ENCODE measurements around the gene UGT1A7.
"Not testable (repeated sequence)": the region's sequence is repeated elsewhere in the genome, so short reads cannot be mapped to it uniquely, and the experiment has no call there.

The UGT1A7 gene

DNA sequence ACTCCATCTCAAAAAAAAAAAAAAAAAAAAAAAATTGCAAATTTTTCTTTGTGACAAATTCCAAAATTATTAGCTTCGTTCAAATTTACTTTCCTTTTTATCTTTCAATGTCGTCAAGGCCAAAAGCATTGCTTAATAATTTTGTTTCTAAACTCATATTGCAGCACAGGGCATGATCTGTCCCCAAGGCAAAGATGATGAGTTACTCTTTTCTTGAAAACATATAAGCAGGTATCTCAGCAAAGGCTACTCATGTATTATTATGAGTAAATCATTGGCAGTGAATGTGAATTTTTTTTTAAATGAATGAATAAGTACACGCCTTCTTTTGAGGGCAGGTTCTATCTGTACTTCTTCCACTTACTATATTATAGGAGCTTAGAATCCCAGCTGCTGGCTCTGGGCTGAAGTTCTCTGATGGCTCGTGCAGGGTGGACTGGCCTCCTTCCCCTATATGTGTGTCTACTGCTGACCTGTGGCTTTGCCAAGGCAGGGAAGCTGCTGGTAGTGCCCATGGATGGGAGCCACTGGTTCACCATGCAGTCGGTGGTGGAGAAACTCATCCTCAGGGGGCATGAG is at the start of gene UGT1A7:
TSS of gene UGT1A7 (plus strand) at position 381 of the 579 bp plus-strand sequence. CDS start at position 418, 37 bp downstream.
- in situ Hi-C loops (cut with HindIII; ENCODE audit: low pct_unique_long_range_greater_than_20kb, low sequenced_read_pairs), result no loop called here
- no peak for DNase-seq (ENCODE audit: low read depth in 1 of 2, low spot score in 1 of 2)
- TF ChIP-seq JUND (IDR thresholded peaks at IDR 0.05; ENCODE audit: low read depth), result no peak

DNA sequence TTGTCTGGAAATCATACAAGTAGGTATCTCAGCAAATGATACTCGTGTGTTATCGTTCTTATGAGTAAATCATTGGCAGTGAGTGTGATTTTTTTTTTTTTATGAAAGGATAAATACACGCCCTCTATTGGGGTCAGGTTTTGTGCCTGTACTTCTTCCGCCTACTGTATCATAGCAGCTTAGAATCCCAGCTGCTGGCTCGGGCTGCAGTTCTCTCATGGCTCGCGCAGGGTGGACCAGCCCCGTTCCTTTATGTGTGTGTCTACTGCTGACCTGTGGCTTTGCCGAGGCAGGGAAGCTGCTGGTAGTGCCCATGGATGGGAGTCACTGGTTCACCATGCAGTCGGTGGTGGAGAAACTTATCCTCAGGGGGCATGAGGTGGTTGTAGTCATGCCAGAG is 45.4 kb upstream of the UGT1A7 start, which contains the start of gene UGT1A10:
TSS of gene UGT1A10 (plus strand) at position 143 of the 400 bp plus-strand sequence. CDS start at position 218, 75 bp downstream.
- in situ Hi-C loops (cut with HindIII; ENCODE audit: low pct_unique_long_range_greater_than_20kb, low sequenced_read_pairs); DNase-seq (ENCODE audit: low read depth in 1 of 2, low spot score in 1 of 2): not testable (repeated sequence)

DNA sequence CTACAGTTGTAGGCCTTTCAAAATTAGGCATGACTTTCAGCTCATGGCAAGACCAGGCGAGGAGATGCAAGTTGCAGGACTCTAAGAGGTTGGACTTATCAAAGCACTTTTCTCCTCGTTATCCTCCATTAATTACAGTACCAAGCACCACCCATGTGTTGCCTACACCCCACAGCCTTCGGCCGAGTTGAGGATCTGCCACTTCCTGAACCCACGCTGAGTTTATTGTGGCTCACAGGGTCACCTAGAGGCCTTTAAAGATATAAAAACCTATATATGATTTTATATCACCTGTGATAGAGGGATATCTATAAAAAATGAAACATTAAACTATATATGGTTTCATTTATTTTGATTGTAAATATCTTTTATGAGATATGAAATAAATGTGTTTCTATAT is 42.9 kb upstream of the UGT1A7 start:
- in situ Hi-C loops (cut with HindIII; ENCODE audit: low pct_unique_long_range_greater_than_20kb, low sequenced_read_pairs), result no loop called here
- DNase-seq (ENCODE audit: low read depth in 1 of 2, low spot score in 1 of 2), result no peak
- TF ChIP-seq JUND (IDR thresholded peaks at IDR 0.05; ENCODE audit: low read depth), result no peak

DNA sequence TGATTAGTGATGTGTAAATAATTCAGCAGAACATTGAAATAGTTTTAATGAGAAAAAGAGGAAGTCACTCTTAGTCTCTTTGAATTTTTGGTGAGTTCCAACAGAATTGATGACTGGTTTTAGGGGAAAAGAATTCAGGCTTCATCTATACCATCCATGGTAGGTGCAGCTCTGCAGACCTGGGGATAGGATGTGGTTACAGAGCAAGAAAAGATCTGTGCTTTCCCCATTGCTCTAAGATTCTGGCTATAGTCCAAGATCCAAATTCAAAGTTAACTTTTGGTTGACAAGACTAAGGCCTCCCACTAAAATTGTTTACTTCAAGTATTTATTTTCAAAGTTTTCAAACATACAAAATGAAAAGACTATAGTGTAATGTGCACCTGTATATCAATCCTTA is 41.8 kb upstream of the UGT1A7 start:
- in situ Hi-C loops (cut with HindIII; ENCODE audit: low pct_unique_long_range_greater_than_20kb, low sequenced_read_pairs), result no loop called here
- no peak for DNase-seq (ENCODE audit: low read depth in 1 of 2, low spot score in 1 of 2)
- no peak for TF ChIP-seq JUND (IDR thresholded peaks at IDR 0.05; ENCODE audit: low read depth)

DNA sequence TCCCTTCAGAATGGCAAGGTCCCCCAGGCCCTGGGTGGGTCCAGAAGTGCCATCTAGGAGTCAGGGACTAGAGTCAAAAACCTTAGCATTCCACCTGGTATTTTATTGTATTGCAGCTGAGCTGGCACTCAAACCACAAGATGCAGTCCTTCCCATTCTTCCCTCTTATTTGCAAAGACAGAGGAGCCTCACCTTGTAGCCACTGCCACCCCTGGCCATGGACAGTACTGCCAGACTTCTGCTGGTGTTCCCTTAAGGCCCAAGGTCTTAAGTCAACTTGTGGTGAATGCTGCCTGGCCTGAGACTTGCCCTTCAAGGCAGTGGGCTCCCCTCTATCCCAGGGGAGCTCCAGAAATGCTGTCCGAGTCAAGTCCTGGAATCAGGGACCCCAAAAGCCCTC is 38.6 kb upstream of the UGT1A7 start:
- no peak for TF ChIP-seq JUND (IDR thresholded peaks at IDR 0.05; ENCODE audit: low read depth)
- in situ Hi-C loops (cut with HindIII; ENCODE audit: low pct_unique_long_range_greater_than_20kb, low sequenced_read_pairs), result no loop called here
- peak in 1 of 2 experiments; percentile 29 for DNase-seq (ENCODE audit: low read depth in 1 of 2, low spot score in 1 of 2)

DNA sequence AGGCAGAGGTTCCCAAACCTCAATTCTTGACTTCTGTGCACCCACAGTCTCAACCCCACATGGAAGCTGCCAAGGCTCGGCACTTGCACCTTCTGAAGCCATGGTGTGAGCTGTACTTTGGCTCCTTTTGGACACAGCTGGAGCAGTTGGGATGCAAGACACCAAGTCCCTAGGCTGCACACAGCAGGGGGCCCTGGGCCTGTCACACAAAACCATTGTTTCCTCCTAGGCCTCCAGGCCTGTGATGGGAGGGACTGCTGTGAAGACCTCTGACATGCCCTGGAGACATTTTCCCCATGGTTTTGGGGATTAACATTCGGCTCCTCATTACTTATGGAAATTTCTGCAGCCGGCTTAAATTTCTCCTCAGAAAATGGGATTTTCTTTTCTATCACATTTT is 35.7 kb upstream of the UGT1A7 start:
- in situ Hi-C loops (cut with HindIII; ENCODE audit: low pct_unique_long_range_greater_than_20kb, low sequenced_read_pairs); DNase-seq (ENCODE audit: low read depth in 1 of 2, low spot score in 1 of 2): not testable (repeated sequence)

DNA sequence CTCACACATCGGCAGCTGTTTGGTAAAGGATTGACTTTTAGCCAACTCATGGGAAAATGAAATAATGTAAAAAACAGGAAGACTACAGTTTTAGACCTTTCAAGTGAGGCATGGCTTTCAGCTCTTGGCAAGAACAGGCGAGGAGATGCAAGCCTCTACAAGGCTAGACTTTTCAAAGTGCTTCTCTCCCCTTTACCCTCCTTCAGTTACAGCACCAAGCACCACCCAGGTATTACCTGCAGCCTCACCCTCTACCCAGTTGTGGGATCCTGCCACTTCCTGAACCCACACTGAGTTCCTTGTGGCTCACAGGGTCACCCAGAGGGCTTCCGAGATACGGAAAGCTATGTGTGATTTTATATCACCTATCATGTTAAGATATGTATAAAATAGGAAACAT is 30.7 kb upstream of the UGT1A7 start:
- no peak for TF ChIP-seq JUND (IDR thresholded peaks at IDR 0.05; ENCODE audit: low read depth)
- in situ Hi-C loops (cut with HindIII; ENCODE audit: low pct_unique_long_range_greater_than_20kb, low sequenced_read_pairs), result no loop called here
- DNase-seq (ENCODE audit: low read depth in 1 of 2, low spot score in 1 of 2), result no peak

DNA sequence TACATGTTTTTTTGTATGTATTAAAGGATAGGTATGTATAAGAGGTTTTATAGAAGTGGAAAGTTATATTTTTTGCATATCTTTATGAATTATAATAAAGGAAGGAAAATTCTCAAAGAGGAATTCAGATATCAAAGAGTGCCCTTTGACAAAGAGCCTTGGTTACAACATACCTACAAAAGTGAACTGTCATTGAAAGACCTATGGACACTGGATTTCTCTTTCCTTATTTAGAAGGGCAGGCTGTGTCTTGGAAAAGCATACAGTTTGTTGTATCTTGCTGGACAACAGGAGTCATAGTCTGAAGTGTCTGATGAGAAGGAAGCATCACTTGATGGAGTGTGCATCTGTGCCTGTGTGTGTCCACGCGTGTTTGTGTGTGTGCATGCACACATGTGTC is 30.3 kb upstream of the UGT1A7 start:
- DNase-seq (ENCODE audit: low read depth in 1 of 2, low spot score in 1 of 2), result no peak
- in situ Hi-C loops (cut with HindIII; ENCODE audit: low pct_unique_long_range_greater_than_20kb, low sequenced_read_pairs), result no loop called here
- TF ChIP-seq JUND (IDR thresholded peaks at IDR 0.05; ENCODE audit: low read depth), result no peak

DNA sequence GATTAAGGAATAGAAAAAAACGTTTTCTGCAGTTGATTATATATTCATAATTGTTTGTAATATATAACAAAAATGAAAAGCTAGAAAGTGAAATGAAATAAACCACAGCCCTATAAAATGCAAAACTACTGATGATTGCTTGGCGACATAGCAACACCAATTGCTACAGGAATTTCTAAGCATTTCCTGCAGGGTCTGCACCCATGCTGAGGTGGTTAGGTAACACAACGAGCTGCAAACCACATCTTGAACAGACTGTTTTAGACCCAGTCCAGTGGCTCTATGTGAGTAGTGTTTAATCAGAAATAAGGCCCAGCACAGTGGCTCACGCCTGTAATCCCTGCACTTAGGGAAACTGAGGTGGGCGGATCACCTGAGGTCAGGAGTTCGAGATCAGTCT is 27.2 kb upstream of the UGT1A7 start:
- TF ChIP-seq JUND (IDR thresholded peaks at IDR 0.05; ENCODE audit: low read depth), result no peak
- in situ Hi-C loops (cut with HindIII; ENCODE audit: low pct_unique_long_range_greater_than_20kb, low sequenced_read_pairs), result no loop called here
- no peak for DNase-seq (ENCODE audit: low read depth in 1 of 2, low spot score in 1 of 2)

DNA sequence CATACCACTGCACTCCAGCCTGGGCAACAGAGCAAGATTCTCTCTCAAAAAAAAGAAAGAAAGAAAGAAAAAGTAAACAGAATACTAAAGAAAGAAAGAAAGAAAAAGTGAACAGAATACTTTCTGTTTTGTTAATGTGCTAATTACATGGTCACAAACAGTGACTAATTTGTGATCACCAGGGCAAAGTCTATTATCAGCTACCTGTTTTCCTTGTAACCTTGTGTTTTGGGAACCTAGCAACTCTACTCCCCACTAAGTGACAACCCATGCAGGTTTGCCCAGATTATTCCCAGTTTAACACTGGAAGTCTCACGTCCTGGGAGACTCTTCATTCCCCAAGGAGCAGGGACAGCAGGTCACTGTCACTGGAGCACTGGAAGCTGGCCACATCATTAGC is 26.7 kb upstream of the UGT1A7 start:
- in situ Hi-C loops (cut with HindIII; ENCODE audit: low pct_unique_long_range_greater_than_20kb, low sequenced_read_pairs), result no loop called here
- TF ChIP-seq JUND (IDR thresholded peaks at IDR 0.05; ENCODE audit: low read depth), result no peak
- no peak for DNase-seq (ENCODE audit: low read depth in 1 of 2, low spot score in 1 of 2)

DNA sequence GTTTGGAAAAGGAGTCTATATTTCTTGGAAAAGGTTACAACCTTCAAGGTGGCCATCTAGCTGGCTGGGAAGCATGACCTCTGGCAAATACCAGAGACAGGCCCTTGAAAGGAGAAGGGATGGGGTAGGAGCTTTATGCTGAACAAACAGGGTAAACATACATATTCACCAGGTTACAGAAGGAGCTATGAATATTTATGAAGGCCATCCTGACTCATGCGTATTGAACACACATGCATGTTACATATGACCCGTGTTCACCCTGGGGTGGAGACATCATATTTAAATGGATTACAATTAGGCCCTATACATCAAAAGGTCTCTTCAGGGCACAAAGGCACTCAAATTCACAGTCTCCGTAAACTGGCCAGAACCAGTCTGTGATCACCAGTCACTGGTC is 25.8 kb upstream of the UGT1A7 start:
- in situ Hi-C loops (cut with HindIII; ENCODE audit: low pct_unique_long_range_greater_than_20kb, low sequenced_read_pairs); DNase-seq (ENCODE audit: low read depth in 1 of 2, low spot score in 1 of 2): not testable (repeated sequence)

DNA sequence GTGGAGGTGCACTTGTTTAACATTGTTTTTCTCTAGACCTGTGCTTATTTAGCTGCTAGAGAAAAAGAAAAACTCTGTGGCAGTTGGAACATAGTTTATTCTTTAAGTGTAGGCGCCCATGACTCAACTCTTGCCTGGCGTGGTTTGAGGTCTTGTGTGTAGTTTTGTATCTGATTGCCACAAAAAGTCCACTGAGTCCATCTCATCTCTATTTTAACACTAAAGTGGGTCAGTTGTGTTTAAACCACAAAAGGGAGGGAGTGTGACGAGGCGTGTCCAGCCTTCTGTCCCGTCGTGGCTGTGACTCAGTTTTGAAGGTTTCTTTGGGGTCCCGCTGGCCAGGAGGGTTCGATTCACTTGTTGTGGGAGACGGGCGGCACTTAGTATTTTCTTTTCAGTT is 25.3 kb upstream of the UGT1A7 start:
- no peak for DNase-seq (ENCODE audit: low read depth in 1 of 2, low spot score in 1 of 2)
- TF ChIP-seq JUND (IDR thresholded peaks at IDR 0.05; ENCODE audit: low read depth), result no peak
- in situ Hi-C loops (cut with HindIII; ENCODE audit: low pct_unique_long_range_greater_than_20kb, low sequenced_read_pairs), result no loop called here

DNA sequence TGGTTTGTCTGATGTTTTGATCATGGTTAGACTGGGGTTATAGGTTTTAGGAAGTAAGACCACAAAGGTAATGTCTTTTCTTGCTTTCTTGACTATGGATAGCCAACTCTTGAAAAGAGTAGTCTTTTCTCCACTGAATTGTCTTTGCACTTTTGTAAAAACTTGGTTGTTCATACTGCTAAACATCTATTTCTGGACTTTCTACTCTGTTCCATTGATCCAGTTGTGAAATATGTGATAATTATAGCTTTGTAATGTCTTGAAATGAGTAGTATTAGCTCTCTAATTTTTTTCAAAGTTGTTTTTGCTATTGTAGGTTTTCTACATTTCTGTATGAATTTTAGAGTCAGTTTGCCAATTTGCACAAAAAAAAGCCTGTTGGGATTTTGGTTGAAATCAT is 23.1 kb upstream of the UGT1A7 start:
- no peak for TF ChIP-seq JUND (IDR thresholded peaks at IDR 0.05; ENCODE audit: low read depth)
- DNase-seq (ENCODE audit: low read depth in 1 of 2, low spot score in 1 of 2), result no peak
- in situ Hi-C loops (cut with HindIII; ENCODE audit: low pct_unique_long_range_greater_than_20kb, low sequenced_read_pairs), result no loop called here

DNA sequence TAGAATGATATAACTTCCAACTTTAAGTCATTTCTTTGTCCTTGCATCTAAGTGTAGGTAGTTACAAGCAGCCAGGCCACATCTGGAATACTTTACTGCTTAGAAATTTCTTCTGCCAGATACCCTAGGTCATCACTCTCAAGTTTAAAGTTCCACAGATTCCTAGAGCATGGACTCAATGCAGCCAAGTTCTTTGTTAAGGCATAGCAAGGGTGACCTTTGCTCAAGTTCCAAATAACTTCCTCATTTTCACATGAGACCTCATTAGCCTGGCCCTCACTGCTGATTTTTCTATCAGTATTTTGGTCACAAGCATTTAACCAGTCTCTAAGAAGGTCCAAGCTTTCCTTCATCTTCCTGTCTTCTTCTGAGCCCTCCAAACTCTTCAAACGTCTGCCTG is 17.8 kb upstream of the UGT1A7 start:
- no peak for TF ChIP-seq JUND (IDR thresholded peaks at IDR 0.05; ENCODE audit: low read depth)
- in situ Hi-C loops (cut with HindIII; ENCODE audit: low pct_unique_long_range_greater_than_20kb, low sequenced_read_pairs), result no loop called here
- no peak for DNase-seq (ENCODE audit: low read depth in 1 of 2, low spot score in 1 of 2)
